HG03558 (cell line): Measurements from ENCODE around the gene PPP1R14C.

ENCODE experiments used
- ATAC-seq: cut with Tn5 transposase; IDR thresholded peaks from one replicate; pipeline ENCODE4 v1.9.1; 2021; ENCODE audit warnings: moderate number of reproducible peaks; ENCODE audit not compliant: unreplicated experiment; ENCODE audit errors: extremely low read depth

Gene PPP1R14C

DNA sequence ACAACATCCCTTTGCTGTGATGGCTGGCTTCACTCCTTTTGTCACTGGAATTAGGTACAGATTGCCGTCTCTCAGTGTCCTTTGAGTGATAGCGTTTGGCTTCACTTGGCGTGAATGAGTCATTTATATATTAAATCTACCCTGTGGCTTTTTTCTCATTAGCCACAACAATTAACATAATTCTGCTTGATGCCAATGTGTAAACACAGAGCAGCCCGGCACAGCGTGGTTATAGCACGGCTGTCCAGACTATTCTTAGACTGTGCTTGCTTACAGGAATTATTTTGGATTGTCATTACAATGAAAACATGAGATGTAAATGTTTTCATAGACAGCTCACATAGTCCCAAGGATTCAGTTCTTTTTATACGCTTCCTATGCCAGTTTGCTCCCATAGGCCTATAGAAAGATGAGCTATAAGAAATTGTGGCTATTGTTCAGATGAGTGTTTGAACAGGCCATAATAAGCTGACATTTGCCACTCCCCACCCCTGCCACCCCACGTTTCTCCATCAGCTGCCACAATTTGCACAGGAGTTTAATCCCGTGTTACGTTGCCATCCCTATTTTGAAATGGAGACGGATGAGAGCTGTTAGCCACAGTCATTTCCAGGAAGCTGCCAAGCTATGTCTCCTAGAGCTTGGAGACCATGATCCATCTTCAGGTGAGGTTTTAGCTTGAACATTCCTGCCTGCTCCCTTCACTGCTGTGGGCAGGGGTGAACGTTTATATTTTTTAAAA lies 65.9 kb downstream of the PPP1R14C start:
- ATAC-seq, result no peak

GRCh38 chr6:150209415-150209814 lies 66.6 kb downstream of the PPP1R14C start:
- ATAC-seq, result no peak

- ATAC-seq, result no peak
These were observed 69.1 kb downstream of the PPP1R14C start for GRCh38 chr6:150211700-150212511.

DNA sequence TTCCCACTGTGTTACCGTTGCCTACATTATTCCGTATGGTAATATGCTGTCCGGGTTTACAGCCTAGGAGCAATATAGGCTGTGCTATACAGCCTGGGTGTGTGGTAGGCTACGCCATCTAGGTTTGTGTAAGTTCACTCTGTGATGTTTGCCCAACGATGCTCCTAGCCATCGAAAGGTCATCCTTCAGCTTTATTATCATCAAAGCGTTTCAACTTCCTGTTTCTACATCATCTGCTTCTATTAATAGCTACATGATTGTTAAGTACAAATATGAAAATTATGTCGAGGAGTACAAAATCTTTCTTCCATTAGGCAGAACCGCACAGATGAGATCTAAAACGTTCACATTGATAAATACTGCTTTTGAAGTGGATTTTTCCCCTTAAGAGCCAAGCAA lies 69.9 kb downstream of the PPP1R14C start:
- ATAC-seq, result no peak

- no peak for ATAC-seq
These were observed 70.5 kb downstream of the PPP1R14C start for GRCh38 chr6:150213301-150213700.

- no peak for ATAC-seq
These were observed 71.5 kb downstream of the PPP1R14C start for GRCh38 chr6:150214310-150214709.

- ATAC-seq, result no peak
These were observed 78.0 kb downstream of the PPP1R14C start for GRCh38 chr6:150220634-150221551.

- ATAC-seq, result no peak
These were observed 82.0 kb downstream of the PPP1R14C start for GRCh38 chr6:150224820-150225219.

DNA sequence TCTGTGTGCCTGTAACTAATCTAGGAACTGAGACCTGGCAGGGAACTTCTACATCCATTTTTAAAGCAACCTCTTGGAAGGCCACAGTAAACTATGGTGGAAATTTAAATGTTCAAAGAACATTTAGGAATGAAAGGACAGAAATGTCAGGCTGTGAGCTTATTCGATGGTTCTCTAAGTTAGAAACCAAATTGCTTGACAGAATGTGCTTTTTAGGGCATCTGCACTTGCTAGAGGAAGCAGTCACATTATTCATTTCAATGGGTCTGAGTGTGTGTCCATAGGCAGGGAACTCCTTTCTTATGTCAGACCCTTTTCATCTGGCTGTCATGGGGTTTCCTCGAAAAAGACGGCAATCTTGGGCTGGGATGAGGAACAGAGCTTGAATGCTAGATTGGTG lies 84.4 kb downstream of the PPP1R14C start:
- no peak for ATAC-seq

DNA sequence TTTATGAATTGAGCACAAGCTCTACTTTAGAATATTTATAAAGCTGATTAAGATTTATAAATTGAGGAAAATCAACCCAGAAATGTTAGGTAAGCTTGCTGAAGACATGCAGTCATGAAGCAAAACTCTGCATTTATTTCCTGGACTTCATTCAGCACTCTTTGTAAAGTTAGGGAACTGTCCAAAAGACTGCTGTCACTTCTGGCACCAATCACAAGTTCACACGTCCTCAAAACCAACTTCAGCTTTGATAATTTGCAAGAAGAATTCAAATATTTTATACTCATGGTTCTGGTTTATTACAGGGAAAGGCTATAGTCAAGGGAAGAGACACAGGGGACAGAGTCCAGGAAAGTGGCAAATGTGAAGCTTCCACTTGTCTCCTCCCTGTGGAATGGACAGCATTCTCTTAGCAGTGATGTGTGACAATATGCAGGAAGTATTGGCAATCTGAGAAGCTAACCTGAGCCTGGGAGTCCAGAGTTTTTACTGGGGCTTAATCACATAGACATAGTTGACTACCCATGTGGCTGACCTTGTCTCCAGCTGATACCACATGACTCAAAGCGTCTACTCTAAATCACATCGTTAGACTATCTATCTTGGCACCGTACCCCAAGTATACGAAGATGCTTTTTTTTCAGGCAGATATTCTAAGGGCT lies 85.4 kb downstream of the PPP1R14C start:
- no peak for ATAC-seq

- ATAC-seq, result no peak
These were observed 86.8 kb downstream of the PPP1R14C start for GRCh38 chr6:150229436-150230163.

GRCh38 chr6:150230164-150230561 lies 87.3 kb downstream of the PPP1R14C start:
- ATAC-seq, result no peak

DNA sequence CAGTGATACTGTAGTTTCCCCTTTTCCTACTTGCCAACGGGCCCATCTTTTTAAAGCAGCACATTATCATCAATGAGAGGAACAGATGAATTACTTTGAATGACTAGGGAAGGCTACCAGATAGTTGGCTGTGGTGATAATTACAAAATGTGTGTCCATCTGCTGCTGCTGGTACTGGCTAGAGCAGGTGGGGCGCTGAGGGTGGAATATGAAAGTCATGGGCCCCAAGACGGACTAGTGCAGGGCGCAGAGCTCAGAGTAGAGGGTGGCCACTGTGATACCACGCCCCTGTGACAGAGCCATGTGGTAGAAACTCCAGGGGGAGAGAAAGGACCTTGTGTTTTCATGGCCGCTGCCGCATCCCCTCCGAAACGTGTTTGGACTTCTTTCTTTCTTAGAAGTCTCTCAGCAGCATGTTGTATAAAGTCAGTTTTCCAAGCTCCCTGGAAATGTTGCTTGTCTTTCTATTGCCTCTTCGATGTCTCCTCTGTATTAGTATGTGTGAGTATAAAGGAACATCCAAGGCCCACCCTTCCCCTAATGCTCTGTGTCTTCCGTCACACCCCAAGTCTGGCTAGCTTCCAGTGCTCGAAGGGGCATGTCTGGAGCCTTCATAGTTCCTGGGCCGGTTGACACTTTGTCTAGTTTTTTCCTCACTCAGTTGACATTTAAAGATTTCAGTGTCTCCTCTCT lies 88.1 kb downstream of the PPP1R14C start:
- no peak for ATAC-seq

DNA sequence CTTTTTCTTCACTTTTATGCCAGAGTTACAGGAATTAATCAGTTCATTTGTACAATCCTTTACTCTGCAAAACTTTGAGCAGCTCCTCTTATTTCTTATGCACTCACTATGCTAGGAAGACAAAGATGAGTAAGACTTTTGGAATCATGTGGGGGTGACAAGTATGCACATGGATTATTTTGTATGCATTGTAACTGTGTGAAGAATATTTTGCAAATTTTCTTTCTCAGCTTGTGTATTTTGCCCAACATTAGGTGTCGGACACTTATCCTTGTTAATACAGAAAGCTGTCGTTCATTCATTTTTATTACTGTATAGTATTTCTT lies 88.6 kb downstream of the PPP1R14C start:
- ATAC-seq, result no peak

- no peak for ATAC-seq
These were observed 91.0 kb downstream of the PPP1R14C start for GRCh38 chr6:150233843-150234269.

GRCh38 chr6:150235218-150235617 lies 92.4 kb downstream of the PPP1R14C start:
- no peak for ATAC-seq

DNA sequence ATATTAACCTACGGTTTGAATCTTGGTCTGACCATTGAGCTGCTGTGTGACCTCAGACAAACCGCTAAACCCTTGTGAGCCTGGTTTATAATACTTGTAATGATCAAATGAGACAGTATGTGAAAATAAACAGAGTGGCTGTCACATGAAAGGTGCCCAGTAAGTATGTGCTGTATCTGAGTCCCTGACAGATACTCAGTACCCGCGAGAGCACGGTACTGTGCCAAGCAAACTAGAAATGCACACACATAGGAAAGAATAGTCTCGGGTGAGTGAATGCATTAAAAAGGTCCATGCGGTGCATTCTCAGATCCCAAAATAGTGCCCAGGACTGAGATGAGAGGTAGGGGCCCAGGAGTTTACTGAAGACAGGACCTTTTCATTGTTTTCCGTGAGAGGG lies 93.3 kb downstream of the PPP1R14C start:
- ATAC-seq, result no peak

- ATAC-seq, result no peak
These were observed 93.7 kb downstream of the PPP1R14C start for GRCh38 chr6:150236544-150236943.

- ATAC-seq, result no peak
These were observed 94.8 kb downstream of the PPP1R14C start for GRCh38 chr6:150237626-150238025.
